Amniotic epithelial cell (primary cell): ENCODE results near the gene PGLYRP4.

Experiments used
- DNase-seq: peaks from one replicate; pipeline ENCODE4 v3.0.0-alpha.2; 2010; ENCODE audit warnings: low read depth

Gene PGLYRP4, protein sequence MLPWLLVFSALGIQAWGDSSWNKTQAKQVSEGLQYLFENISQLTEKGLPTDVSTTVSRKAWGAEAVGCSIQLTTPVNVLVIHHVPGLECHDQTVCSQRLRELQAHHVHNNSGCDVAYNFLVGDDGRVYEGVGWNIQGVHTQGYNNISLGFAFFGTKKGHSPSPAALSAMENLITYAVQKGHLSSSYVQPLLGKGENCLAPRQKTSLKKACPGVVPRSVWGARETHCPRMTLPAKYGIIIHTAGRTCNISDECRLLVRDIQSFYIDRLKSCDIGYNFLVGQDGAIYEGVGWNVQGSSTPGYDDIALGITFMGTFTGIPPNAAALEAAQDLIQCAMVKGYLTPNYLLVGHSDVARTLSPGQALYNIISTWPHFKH

DNA sequence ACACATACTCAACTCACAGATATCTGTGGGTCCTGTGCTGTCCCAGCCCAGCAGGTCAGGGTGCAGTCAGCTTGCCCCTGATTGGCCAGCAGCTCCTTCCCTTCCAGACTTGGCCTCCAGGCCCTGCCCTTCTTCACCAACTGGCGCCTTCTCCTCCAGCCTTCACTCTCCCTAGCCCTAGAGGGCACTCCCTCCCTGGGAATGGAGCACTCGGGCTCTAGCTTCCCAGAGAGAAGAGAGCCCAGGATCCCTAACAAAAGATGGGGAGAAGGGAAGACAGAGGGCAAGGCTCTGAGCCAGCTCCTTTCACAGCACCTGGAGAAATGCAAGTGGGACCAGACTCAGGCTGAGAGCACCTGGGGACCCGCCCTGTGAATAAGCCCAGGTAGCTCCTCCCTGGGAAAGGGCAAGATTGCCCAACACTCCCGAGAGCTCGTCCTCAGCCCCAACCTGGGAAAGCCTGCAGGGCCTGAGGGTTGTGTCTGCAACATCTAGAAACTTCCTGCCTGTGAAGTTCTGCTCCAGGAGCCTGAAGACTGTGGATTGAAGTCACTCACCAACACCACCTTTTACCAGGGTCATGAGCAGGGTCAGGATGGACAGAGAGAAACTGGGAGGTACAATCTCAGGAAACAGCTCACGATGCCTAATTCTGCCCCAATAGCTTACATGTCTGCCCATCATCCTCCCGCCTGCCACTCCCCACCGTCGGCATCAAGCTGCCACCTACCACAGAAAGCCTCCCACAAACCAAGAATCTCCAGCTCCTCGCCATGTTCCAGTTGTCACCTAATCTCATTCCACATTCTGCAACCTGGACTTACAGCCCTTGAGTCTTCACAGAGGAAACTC, at the start of gene PGLYRP4:
Gene PGLYRP4 (minus strand): TSS at position 331 of the 852 bp plus-strand sequence. CDS start 909 bp downstream, outside the sequence.
- DNase-seq: no peak

DNA sequence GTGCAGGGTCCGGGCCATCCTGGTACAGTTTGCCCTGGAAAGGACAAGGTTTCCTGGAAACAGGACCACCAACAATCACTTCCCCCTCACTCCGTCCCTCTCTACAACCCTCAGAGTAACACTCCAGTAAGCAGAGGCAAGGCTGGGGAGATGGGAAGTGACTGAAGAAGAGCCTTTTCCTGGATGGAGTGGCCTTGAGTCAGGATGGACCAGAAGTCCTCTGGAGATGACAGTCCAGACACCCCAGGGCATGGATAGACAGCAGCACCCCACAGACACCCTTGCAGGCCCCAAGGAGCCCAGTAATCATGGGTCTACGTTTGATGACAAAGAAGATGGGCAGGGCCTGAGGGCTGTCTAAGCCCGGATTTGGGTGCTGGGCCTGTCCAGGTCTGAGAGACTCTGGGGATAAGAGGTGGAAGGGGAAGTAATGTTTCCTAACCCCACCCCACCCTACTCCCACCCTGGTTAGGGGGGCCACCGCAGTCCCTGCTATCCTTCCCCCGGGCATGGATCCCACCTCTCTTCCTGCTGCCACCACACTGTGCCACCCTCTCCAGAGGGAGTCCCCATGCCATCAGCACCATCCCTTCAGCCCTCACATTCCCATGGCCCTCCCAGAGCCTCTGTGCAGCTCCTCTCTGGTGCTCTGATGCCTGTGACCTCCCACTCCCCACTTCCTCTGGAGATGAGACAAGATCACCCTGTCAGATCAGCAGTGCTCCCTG, 49.4 kb upstream of the PGLYRP4 start:
- DNase-seq: no peak

DNA sequence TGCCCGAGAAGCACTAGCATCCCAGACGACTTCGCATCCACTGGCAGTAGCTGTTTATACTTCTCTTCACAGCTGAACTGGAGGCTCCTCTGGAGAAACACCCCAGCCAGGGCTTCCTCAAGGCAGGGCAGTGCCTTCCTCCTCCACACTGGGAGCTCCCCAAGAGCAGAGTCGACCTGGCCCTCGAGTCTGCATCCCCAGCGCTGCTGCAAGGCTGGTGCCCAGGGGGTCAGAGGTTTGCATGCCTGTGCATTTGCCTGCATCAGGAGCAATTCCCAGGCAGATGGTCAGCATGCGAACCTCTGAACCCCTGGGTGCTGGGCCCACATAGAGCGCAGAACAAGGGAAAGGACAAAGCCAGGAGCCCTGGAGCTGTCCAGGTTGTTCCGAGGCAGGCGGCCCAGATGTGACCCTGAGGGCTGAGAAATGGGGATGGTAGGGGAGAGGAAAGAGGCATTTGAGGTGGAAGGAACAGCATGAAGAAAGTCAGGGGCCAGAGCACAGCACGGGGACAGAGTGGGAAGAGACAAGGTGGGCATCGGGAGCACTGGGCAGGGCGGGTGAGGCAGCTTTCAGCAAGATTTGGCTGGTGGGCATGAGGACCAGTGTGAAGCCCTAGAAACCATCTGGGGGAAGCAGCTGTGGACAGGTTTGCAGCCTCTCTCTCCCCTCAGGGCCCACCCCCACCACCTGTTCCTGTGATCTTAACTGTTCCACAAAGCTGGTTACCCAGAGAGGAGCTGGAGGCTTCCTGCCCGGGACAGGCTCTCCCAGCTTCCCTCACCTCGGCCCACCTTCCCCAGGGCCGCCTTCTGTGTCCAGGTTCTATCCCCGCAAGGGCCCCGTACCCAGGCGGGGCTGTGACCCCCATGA, 48.6 kb upstream of the PGLYRP4 start:
- DNase-seq: no peak

DNA sequence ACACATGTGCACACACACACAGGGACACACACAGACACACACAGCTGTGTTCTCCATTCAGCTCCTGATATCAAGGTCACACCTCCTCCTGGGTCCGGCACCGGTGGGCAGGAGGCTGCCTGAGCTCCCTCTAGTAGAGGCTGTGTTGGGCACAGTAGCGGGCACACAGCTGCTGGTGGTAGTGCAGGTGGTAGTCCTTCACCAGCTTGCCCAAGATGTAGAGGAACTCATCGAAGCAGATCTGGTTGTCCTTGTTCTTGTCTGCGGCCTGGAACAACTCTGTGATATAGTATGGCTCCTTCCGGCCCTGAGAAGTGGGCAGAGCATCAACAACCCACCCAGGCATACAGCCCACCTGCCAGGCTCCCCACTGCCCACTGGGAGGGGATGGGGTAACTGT, 47.8 kb upstream of the PGLYRP4 start:
- no peak for DNase-seq

DNA sequence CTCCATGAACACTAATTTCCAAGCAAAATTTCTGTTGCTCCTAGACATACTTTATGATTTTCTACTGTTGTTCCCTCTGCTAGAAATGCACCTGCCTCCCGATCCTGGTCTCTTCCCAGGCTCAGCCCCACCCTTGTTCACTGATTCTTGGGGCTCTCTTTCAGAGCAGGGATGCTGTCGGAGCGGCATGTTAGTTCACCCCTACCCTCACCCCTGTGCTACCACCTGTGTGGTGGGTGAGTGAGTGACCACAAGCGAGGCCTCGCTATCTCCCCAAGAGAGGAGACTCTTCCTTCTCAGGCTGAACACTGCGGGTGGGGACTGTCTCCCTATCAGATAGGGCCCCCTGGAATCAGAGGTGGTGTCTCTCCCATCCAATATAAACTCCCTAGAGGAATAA, 47.1 kb upstream of the PGLYRP4 start:
- no peak for DNase-seq

DNA sequence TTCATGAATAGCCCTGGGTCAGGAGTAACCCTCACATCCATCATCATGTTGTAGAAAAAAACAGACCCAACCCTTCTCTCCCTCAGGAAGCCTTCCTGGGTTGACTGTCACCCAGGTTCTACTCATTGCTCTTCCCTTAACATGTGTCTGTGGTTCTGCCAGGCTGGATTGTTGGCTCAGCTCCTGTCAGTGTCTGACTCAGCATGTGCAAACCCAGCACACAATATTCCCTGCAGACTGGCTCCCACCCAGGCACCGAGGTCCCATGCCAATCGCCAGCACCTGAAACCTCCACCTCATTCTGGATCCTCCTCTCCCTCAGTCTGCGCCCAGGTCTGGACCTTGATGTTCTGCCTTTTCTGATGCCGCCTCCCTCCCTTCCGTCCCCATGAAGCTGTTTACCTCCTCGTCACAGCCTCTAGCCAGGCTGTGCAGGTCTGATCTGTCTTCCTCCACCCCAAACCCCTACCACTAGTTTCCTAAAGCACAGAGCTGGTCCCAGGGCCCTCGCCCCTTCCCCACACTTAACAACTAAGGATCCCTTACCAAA, 46.6 kb upstream of the PGLYRP4 start:
- no peak for DNase-seq

DNA sequence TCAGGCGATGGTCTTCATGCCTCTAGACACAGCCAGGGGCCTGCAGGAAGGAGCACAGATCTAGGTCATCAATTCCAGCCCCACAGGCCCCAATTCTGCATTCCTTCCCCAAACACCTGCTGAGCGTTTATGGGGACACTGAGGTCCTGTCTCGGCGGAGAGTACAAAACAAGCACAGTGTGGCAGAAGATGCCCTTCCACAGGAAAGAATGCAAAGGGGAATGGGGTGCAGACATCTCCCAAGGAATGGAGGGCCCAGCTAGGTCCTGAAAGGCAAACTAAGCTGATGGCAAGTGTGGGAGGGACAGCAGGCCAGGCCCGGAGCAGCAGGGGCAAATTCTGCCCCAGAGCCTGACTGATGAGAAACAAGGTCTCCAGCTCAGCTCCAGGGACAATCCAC, 45.8 kb upstream of the PGLYRP4 start:
- no peak for DNase-seq

DNA sequence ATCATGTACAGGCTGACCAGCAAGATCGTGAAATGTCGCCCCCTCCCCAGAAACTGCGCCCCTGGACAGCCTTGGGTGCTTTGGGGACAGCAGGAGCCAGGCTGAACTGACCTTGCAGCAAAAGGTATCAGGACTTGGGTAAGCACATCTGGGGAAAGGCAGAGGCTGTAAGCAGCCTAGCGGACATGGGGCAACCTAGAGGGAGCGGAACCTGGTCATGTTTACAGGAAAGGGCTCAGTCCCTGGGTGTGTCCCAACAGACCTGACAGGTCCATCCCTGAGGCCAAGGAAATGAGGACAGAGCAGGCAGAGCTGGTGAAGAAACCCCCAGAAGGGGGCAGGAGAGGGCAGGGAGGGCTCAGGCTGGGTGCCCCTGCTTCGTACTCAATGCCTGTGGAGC, 45.3 kb upstream of the PGLYRP4 start:
- DNase-seq: no peak

DNA sequence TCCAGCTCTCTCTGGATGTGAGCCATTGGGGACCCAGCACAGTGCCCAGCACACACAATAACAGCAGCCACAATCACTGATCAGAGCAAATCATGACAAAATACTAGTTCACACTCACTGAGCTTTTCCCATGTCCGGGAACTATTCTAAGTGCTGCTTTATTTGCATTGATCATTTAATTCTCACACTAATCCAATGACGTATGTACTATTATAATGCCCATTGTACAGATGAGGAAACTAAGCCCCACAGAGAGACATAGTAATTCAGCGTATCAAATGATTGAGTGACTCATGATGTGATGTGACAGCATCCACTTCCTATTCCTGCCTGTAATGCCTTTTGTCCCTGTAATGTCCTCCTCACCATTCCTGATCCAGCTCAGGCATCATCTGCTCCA, 44.2 kb upstream of the PGLYRP4 start:
- DNase-seq: no peak

DNA sequence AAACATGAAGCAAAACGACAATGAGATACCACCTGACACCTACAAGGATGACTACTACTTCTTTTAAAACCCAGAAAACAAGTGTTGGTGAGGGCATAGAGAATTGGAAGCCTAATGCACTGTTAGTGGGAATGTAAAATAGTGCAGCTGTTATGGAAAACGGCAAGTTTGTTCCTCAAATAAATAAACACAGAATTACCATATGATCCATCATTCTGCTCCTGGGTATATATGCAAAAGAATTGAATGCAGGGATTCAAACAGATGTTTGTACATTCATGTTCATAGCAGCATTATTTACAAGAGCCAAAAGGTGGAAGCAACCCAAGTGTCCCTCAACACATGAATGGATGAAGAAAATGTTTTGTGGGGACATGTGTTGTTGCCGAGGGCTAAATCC, 43.6 kb upstream of the PGLYRP4 start:
- DNase-seq: no peak

DNA sequence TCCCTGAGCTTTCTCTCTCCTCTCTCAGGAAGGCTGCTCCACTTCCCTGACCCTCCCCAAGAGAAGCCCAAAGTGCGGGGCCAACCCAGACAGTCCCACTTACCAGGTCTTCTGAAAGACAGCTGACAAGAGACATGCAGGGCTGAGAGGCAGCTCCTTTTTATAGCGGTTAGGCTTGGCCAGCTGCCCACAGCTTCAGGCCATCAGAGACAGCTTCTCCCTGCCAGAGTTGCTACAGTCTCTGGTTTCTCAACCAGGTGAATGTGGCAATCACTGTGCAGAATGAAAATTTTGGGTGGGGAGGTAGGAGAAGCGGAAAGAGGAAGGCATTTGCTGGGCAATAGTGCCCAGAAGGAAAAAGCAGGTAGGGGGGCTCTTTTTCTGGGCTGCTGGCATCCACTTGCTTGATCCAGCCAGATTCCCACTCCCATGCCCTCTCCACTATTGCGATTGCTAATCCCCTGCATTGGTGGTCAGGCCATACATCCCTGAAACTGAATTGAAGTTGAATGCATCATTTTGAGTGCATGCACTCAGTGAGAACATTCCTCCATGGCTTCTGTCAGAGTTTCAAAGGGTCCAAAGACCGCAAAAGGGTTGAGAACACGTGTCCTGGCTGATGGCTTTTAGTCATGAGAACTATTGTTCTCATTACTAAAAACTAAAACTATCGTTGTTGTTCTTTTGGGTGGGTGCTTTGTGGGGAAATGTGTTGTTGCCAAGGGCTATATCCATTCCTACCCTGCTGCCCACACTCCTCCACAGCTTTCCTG, 42.5 kb upstream of the PGLYRP4 start, which contains the start of gene S100A8:
Gene S100A8 (minus strand): TSS at position 136 of the 773 bp plus-strand sequence. CDS start 538 bp downstream, outside the sequence.
- DNase-seq: peak; percentile 26

DNA sequence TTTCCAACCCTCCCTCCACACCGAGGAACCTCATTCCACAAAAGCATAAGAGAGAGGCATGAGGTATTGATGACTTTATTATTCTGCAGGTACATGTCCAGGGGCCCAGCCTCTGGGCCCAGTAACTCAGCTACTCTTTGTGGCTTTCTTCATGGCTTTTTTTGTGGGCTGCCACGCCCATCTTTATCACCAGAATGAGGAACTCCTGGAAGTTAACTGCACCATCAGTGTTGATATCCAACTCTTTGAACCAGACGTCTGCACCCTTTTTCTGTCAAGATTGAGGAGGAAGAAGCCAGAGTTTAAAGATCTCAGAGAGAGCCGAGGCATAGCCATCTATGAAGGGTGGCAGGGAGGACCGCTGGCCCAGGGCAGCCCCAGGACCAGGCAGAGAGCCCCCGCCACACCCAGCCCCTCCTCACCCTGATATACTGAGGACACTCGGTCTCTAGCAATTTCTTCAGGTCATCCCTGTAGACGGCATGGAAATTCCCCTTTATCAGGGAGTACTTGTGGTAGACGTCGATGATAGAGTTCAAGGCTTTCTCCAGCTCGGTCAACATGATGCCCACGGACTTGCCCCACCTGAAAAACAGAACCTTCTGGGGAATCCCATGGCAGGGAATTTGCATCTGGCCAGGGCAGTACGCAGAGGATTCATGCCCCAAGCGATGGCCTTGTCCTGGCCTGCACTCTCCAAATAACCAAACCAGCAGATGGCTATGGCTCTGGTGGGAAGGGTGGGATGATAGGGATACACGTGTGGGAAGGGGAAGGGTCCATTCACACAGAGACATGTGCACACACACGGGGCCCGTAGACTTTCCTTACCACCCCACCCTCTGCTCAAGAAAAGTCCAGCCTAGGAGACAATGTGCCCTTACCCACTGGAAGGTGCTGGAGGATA, 41.6 kb upstream of the PGLYRP4 start:
- no peak for DNase-seq

DNA sequence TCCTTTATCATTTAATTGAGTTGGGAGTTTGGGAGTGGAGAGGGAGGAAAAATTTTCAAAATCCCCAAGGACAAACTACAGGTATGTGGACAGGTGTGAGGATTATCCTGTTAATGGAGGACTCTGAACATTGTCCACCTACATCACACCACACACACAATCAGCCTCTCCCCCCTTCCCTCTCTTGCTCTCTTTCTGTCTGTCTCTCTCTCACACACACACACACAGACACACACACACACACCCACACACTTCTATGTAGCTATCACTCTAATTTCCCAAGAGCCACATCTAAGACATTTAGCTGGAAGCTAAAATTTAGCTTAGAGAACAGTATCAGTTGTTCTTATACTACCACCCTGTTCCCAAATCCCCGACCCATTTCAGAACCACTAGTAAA, 40.8 kb upstream of the PGLYRP4 start:
- no peak for DNase-seq

DNA sequence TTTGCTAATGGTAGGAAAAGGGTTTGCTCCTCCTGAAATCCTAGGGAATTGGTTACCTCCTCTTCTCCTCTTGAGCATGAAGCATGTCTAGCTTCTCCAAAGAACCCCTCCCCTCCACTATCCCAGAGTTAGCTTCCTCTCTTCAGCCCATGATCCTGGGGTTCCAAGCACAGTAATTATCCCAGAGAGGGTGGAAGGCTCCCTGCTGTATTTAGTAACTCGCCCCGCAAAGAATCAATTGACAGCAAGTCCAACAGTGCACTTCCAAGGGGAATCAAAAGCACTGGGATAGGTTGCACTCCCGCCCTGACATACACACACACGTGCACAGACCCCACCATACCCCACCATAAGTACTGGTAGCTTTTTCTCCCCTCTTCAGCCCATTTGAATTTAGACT, 39.1 kb upstream of the PGLYRP4 start:
- no peak for DNase-seq

DNA sequence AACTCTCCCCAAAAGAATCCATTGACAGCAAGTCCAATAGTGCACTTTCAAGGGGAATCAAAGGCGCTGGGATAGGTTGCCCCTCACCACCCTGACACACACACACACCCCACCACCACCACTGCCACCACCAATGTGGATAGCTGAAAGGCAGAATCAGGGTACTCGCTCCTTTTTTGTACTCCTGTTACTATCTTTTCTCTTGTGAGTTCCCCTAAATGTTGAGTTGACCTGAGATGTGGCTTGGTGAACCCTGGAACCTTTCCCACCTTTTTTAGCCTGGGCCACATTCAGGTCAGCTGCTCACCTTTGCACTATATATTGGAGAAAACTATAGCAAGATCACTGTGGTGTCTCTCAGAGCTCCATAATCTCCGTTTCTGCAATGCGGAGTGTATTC, 38.4 kb upstream of the PGLYRP4 start:
- no peak for DNase-seq

DNA sequence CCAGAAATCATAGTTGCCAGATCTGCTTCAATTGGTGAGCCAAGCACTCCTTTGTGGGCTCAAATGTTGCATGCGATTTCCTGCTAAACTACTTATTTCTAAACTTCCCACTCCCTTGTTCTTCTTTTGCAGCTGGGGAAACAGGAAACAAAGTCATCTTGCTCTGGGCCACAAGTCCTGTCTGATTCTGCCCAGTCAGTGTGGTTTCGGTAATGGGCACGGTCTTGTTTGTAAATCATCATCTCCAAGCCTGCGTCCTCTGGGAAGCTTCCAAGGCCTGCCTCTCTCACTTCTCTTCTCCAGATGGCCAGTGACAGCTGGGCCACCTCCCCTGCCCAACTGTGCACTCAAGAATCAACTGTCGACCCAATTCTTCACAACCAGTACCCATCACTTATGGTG, 37.9 kb upstream of the PGLYRP4 start:
- no peak for DNase-seq

DNA sequence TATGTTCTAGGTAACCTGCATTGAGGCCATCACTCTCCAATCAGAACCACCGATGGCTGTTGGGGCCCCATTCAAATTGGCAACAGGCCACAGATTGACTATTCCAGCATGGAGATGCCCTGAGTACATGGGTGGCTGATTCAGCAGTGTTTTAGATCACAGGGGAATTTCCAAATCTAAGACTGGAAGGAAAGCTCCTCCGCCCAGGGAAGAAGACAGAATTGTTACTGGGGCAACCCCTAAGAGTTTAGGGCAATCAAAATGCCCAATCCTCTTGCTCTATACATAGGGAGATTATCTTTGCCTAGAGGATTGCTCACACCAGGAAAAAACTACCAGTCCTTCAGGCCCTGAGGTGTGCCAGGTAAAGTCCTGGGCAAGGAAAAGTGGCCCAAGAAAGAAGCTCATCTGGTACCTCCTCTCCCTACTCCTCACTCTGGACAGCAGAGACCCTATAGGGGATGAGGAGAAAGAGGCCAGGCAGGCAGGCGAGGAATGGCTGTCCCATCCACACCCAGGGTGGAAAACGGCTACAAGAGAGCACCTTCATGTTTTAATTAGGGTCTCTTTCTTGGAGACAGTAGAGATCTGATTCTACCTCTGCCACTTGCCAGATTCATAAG, 36.4 kb upstream of the PGLYRP4 start:
- DNase-seq: no peak

DNA sequence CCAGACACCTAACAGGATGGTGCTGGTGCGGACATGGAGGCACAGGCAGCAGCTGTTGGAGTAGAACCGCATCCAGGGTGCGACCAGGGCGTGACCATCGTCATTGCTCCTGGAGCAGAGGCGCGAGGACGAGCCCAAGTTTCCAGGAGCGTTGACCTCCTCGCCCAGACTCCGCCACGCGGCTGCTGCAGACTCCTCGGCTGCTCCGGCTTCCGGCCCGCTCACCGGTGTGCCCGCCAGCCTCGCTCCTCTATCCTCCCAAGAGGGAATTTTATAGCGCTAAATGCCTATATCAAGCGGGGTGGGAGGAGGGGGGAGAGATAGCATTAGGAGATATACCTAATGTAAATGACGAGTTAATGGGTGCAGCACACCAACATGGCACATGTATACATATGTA, 32.1 kb upstream of the PGLYRP4 start:
- no peak for DNase-seq

DNA sequence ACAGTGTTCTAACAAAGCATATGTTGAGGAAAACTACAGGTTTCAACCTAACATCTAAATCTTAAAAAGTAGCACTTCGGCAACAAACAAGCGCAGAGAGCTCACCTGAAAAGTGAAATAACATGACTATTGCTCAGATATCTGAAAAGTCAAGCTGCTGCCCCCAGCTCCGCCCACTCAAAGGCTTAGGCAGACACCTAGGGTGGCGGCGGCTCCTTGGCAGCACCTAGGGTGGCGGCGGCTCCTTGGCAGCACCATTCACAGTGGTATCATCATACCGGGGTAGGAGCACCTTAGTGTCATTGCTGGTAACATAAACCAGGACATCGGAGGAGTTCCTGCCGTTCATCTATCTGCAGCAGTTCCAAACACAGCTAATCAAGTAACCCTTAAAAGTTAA, 30.9 kb upstream of the PGLYRP4 start:
- no peak for DNase-seq
